GM21526 (cell line): Measurements from ENCODE around the gene RNF6.
"Not testable (repeated sequence)": the region's sequence is repeated elsewhere in the genome, so short reads cannot be mapped to it uniquely, and the experiment has no call there.

Source experiments
- ATAC-seq: cut with Tn5 transposase; IDR thresholded peaks from one replicate; pipeline ENCODE4 v1.9.1; 2021; ENCODE audit warnings: moderate library complexity; ENCODE audit not compliant: unreplicated experiment, low FRiP score

RNF6 gene

GRCh38 chr13:26221721-26222519 is at the start of gene RNF6:
Gene RNF6 (minus strand): TSS chr13:26222314. CDS start chr13:26219649, 2,665 bp downstream.
- ATAC-seq = peak; percentile 93

- no peak for ATAC-seq
Observed at GRCh38 chr13:26270707-26271106, 48.6 kb upstream of the RNF6 start.

- ATAC-seq = no peak
Observed at GRCh38 chr13:26266311-26266710, 44.2 kb upstream of the RNF6 start.

- ATAC-seq = no peak
Observed at GRCh38 chr13:26262156-26262555, 40.0 kb upstream of the RNF6 start.

- ATAC-seq = no peak
Observed at GRCh38 chr13:26259634-26260033, 37.5 kb upstream of the RNF6 start.

- no peak for ATAC-seq
Observed at GRCh38 chr13:26257049-26257448, 34.9 kb upstream of the RNF6 start.

- ATAC-seq = no peak
Observed at GRCh38 chr13:26255691-26256277, 33.7 kb upstream of the RNF6 start.

GRCh38 chr13:26255115-26255514 is 33.0 kb upstream of the RNF6 start:
- no peak for ATAC-seq

- ATAC-seq = peak; percentile 42
Observed at GRCh38 chr13:26254583-26255111, 32.5 kb upstream of the RNF6 start.

- ATAC-seq = peak; percentile 81
Observed at GRCh38 chr13:26253787-26254582, 31.9 kb upstream of the RNF6 start, which contains the start of gene CDK8. Gene CDK8 (plus strand): TSS chr13:26254129. CDS start chr13:26254642, 513 bp downstream.

GRCh38 chr13:26253262-26253786 is 31.2 kb upstream of the RNF6 start:
- no peak for ATAC-seq

- not testable (repeated sequence) for ATAC-seq
Observed at GRCh38 chr13:26252006-26252405, 29.9 kb upstream of the RNF6 start.

GRCh38 chr13:26249551-26249950 is 27.4 kb upstream of the RNF6 start:
- ATAC-seq = no peak

GRCh38 chr13:26247608-26248007 is 25.5 kb upstream of the RNF6 start:
- ATAC-seq = no peak

GRCh38 chr13:26247011-26247410 is 24.9 kb upstream of the RNF6 start:
- no peak for ATAC-seq

- ATAC-seq = no peak
Observed at GRCh38 chr13:26246154-26246553, 24.0 kb upstream of the RNF6 start.

GRCh38 chr13:26236296-26236695 is 14.2 kb upstream of the RNF6 start:
- ATAC-seq = no peak

GRCh38 chr13:26230703-26231102 is 8.6 kb upstream of the RNF6 start:
- no peak for ATAC-seq

- no peak for ATAC-seq
Observed at GRCh38 chr13:26229080-26229615, 7.0 kb upstream of the RNF6 start.

- no peak for ATAC-seq
Observed at GRCh38 chr13:26228096-26228495, 6.0 kb upstream of the RNF6 start.
